HUES64 (cell line): ENCODE results near the gene TMEM150C.

Experiments
- H3K27ac ChIP-seq: 2 replicates; pipeline ENCODE4 v1.7.0; 2013; ENCODE audit warnings: low read depth, low read length, inconsistent platforms
- H3K27me3 ChIP-seq: 2 replicates; pipeline ENCODE4 v1.6.1; 2013; ENCODE audit warnings: mild to moderate bottlenecking, low read length; ENCODE audit not compliant: insufficient read depth
- H3K36me3 ChIP-seq: 2 replicates; pipeline ENCODE4 v1.6.1; 2013; ENCODE audit warnings: mild to moderate bottlenecking, low read length; ENCODE audit not compliant: insufficient read depth
- H3K4me1 ChIP-seq: 2 replicates; pipeline ENCODE4 v1.6.1; 2013; ENCODE audit warnings: mild to moderate bottlenecking, low read length, moderate library complexity; ENCODE audit not compliant: insufficient read depth
- H3K4me3 ChIP-seq: 2 replicates; pipeline ENCODE4 v1.5.1; 2013; ENCODE audit warnings: mild to moderate bottlenecking, low read length, moderate library complexity
- H3K9ac ChIP-seq: 2 replicates; pipeline ENCODE4 v1.6.1; 2013; ENCODE audit warnings: mild to moderate bottlenecking, low read depth, low read length
- H3K9me3 ChIP-seq: 2 replicates; pipeline ENCODE4 v1.6.1; 2013; ENCODE audit warnings: low read depth, low read length; ENCODE audit not compliant: insufficient read depth
- WGBS: fragments of 150-250, 120-280 bp; methylation state at CpG from one replicate; pipeline ENCODE4 v1.1.7; 2013; ENCODE audit warnings: missing lambda C conversion rate; 5-methylcytosine and 5-hydroxymethylcytosine counted together

Gene TMEM150C

DNA sequence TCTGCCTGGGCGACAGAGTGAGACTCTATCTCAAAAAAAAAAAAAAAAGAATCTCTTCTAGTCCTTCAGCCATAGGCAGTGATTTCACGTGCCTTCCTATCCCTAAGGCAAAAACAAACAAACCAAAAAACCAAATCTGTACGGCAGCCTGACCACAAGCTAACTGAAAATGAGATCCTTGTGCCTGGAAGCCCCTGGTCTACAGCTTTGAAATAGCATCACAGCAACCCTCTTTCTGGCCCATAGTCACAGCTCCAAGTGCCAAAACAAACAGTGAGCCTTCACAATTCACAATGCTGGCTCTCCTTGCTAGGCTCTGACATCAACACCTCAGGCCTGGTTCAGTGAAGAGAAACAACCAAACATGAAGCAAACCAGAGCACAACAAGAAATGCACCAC is 46.1 kb downstream of the TMEM150C start:
- Histone ChIP-seq H3K4me1 (peaks cover 6% of the 10 kb centered on the region; the same call in 1 of the 2 replicates), H3K9ac (no peak overlapping the region), H3K4me3 (no peak overlapping the region), H3K9me3 (no peaks in the 10 kb centered on the region), H3K27ac (no peak overlapping the region), H3K27me3 (no peaks in the 10 kb centered on the region), H3K36me3 (no peaks in the 10 kb centered on the region)
- 90% methylated on average over 3 of the region's 3 CpGs for WGBS

GRCh38 chr4:82513382-82513781 is 48.4 kb downstream of the TMEM150C start:
- Histone ChIP-seq H3K27ac (no peak overlapping the region), H3K9me3 (no peaks in the 10 kb centered on the region), H3K27me3 (no peaks in the 10 kb centered on the region), H3K4me3 (no peak overlapping the region), H3K36me3 (no peaks in the 10 kb centered on the region), H3K9ac (no peak overlapping the region), H3K4me1 (peaks cover 3% of the 10 kb centered on the region; the same call in 1 of the 2 replicates)
- 100% methylated on average over 2 of the region's 2 CpGs for WGBS

- 95% methylated on average over 3 of the region's 3 CpGs for WGBS
- no peak overlapping the region for H3K4me3 ChIP-seq
- peaks cover 3% of the 10 kb centered on the region; the same call in 1 of the 2 replicates for H3K4me1 ChIP-seq
- no peak overlapping the region for H3K27ac ChIP-seq
- H3K27me3 ChIP-seq: no peaks in the 10 kb centered on the region
- H3K36me3 ChIP-seq: no peaks in the 10 kb centered on the region
- no peak overlapping the region for H3K9ac ChIP-seq
- no peaks in the 10 kb centered on the region for H3K9me3 ChIP-seq
Observed at GRCh38 chr4:82510216-82510615, 51.6 kb downstream of the TMEM150C start.

DNA sequence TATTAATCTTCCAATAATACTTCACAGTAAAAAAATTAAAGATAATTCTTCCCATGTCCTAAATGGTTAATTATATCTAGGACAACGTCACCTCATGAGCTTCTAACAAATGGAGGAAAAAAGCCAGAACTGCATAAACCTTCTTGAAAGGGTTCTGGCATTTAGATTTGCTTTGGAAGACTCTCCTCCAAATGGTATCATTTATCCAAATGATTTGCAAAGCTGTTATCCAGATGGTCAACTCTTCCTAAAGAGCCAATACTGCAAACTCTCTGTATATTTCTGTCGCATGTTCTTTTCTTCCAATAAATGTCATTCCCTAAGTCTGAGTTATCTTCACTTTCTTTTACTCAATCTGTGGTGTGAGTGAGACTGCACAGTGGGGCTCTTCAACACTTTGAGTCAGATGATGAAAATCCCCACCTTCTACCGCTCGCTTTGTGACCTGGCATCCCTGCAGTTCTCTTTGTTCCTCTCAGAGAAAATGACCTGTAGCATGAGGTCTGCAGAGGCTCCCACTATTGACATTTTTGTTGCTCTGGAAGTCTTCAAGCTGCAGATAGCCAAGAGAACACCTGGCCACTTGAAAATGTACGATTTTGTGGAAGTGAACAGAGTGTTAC is 52.9 kb downstream of the TMEM150C start:
- no peaks in the 10 kb centered on the region for H3K36me3 ChIP-seq
- WGBS: 79% methylated on average over 5 of the region's 5 CpGs

DNA sequence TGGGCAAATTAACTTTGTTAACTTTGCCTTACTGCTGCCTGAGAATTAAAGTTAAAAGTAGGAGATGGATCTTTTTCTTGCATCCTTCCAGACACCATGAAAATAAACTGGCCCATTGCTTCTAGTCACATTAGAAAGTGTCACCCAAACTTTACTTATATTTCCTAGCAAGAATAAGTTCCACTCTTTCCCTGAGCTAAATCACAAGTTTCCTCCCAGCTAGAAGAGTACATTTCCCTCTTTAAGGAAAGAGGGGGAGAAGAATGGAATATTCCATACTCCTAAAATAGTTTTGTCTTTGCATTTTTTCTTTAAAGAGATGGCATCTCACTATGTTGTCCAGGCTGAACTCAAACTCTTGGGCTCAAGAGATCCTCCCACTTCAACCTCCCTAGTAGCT is 53.8 kb downstream of the TMEM150C start:
- Histone ChIP-seq H3K27me3 (no peaks in the 10 kb centered on the region), H3K27ac (no peak overlapping the region), H3K9me3 (no peaks in the 10 kb centered on the region), H3K4me3 (no peak overlapping the region), H3K9ac (no peak overlapping the region), H3K4me1 (peaks cover 3% of the 10 kb centered on the region; the same call in 1 of the 2 replicates), H3K36me3 (no peaks in the 10 kb centered on the region)

More for the DNA sequence above, 52.9 kb downstream of the TMEM150C start:
- Histone ChIP-seq H3K4me1 (peaks cover 3% of the 10 kb centered on the region; the same call in 1 of the 2 replicates), H3K27me3 (no peaks in the 10 kb centered on the region), H3K4me3 (no peak overlapping the region), H3K9me3 (no peaks in the 10 kb centered on the region), H3K27ac (no peak overlapping the region), H3K9ac (no peak overlapping the region)

GRCh38 chr4:82501154-82501442 is 60.7 kb downstream of the TMEM150C start:
- WGBS: 58% methylated on average over 2 of the region's 2 CpGs
- Histone ChIP-seq H3K36me3 (no peaks in the 10 kb centered on the region), H3K9ac (no peak overlapping the region), H3K4me3 (no peak overlapping the region), H3K27ac (no peak overlapping the region), H3K27me3 (no peaks in the 10 kb centered on the region), H3K9me3 (no peaks in the 10 kb centered on the region), H3K4me1 (peaks cover 17% of the 10 kb centered on the region)

GRCh38 chr4:82500435-82501153 is 61.2 kb downstream of the TMEM150C start:
- no peaks in the 10 kb centered on the region for H3K9me3 ChIP-seq
- H3K27ac ChIP-seq: no peak overlapping the region
- peaks cover 17% of the 10 kb centered on the region for H3K4me1 ChIP-seq
- H3K9ac ChIP-seq: no peak overlapping the region
- WGBS: 42% methylated on average over 5 of the region's 5 CpGs
- H3K4me3 ChIP-seq: no peak overlapping the region
- no peaks in the 10 kb centered on the region for H3K36me3 ChIP-seq
- H3K27me3 ChIP-seq: no peaks in the 10 kb centered on the region

- Histone ChIP-seq H3K4me1 (peaks cover 17% of the 10 kb centered on the region), H3K36me3 (no peaks in the 10 kb centered on the region), H3K9me3 (no peaks in the 10 kb centered on the region), H3K27me3 (no peaks in the 10 kb centered on the region), H3K27ac (no peak overlapping the region), H3K9ac (no peak overlapping the region), H3K4me3 (no peak overlapping the region)
- 95% methylated on average over 5 of the region's 6 CpGs for WGBS
Observed at GRCh38 chr4:82499738-82500434, 61.9 kb downstream of the TMEM150C start.

DNA sequence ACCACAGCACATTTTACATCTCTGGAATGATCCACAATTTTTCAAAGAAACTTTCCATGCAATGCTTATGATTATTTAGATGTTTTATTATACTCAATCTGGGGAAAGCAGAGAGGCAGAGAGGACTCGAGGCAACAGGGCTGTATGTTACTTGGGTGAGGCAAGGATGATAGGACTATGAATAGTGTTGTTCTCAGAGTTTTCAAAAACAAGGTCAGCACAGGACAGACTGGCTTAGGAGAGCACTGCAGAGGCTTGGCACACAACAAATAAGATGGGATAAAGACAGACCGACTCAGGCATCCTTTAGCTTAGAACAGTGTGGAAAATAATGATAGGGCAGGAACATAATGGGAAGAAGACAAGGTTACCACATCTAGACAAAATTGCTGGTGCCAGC is 65.4 kb downstream of the TMEM150C start:
- peaks cover 15% of the 10 kb centered on the region for H3K4me1 ChIP-seq
- no peaks in the 10 kb centered on the region for H3K36me3 ChIP-seq
- H3K9me3 ChIP-seq: no peaks in the 10 kb centered on the region
- H3K9ac ChIP-seq: no peak overlapping the region
- no peak overlapping the region for H3K27ac ChIP-seq
- H3K4me3 ChIP-seq: no peak overlapping the region
- H3K27me3 ChIP-seq: no peaks in the 10 kb centered on the region
- WGBS: 90% methylated on average over 2 of the region's 2 CpGs

DNA sequence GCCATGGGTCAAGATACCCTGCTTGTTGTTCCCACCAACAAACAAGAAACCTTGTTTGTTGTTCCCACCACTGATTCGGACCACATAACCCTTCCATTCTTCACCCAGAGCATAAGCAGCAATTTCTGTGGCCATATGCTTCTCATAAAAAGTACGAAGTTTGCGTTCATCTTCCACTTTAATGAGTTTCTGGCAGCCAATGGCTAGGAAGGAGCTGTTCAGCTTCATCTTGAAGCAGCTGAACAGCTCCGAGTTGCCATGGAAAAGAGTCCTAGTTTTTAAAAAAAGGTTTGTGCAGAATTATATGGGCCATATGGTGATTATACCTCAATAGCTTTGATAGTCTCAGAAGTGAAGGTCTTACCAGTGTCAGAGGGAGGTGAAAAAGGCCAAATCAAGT is 66.1 kb downstream of the TMEM150C start:
- no peak overlapping the region for H3K27ac ChIP-seq
- no peak overlapping the region for H3K9ac ChIP-seq
- 90% methylated on average over 4 of the region's 4 CpGs for WGBS
- no peaks in the 10 kb centered on the region for H3K27me3 ChIP-seq
- no peaks in the 10 kb centered on the region for H3K36me3 ChIP-seq
- no peaks in the 10 kb centered on the region for H3K9me3 ChIP-seq
- peaks cover 8% of the 10 kb centered on the region for H3K4me1 ChIP-seq
- no peak overlapping the region for H3K4me3 ChIP-seq

GRCh38 chr4:82493721-82494425 is 67.9 kb downstream of the TMEM150C start:
- H3K4me3 ChIP-seq: no peak overlapping the region
- H3K4me1 ChIP-seq: no peaks in the 10 kb centered on the region
- H3K9me3 ChIP-seq: no peaks in the 10 kb centered on the region
- no peaks in the 10 kb centered on the region for H3K36me3 ChIP-seq
- WGBS: 91% methylated on average over 2 of the region's 2 CpGs
- no peak overlapping the region for H3K9ac ChIP-seq
- H3K27me3 ChIP-seq: no peaks in the 10 kb centered on the region
- no peak overlapping the region for H3K27ac ChIP-seq
